Measurements from ENCODE around the gene ABHD12.

Gene ABHD12

DNA sequence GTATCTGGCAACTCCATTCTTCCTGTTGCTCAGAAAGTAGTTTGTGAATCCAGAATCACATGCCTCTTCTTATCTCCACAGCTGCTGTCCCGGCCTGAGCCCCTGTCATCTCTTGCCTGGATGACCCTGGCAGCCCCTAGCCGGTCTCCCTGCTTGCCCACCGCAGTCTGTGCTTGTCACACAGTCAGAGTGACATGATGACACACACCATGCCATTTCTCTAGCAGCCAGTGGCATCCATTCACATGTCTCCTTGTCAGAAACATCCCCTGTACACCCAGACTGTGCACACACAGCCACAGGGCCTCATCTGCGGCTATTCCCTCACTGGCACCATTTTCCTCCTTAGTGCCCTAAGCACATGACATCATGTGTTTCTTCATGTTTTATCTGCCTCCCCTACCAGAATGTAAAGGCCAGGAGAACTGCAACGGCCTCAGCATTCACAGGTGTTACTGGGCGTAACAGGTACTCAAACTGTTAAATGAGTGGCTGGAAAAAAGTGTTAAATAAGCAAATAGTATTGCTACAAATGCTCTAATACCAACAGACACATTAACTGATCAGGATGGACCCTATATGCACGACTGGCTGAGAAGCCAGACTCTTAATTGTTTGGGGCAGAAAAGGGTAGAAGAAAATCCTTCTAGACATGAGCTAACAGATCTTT is 9.6 kb downstream of the ABHD12 start:
- no peak for DNase-seq (ENCODE audit: low read depth)

DNA sequence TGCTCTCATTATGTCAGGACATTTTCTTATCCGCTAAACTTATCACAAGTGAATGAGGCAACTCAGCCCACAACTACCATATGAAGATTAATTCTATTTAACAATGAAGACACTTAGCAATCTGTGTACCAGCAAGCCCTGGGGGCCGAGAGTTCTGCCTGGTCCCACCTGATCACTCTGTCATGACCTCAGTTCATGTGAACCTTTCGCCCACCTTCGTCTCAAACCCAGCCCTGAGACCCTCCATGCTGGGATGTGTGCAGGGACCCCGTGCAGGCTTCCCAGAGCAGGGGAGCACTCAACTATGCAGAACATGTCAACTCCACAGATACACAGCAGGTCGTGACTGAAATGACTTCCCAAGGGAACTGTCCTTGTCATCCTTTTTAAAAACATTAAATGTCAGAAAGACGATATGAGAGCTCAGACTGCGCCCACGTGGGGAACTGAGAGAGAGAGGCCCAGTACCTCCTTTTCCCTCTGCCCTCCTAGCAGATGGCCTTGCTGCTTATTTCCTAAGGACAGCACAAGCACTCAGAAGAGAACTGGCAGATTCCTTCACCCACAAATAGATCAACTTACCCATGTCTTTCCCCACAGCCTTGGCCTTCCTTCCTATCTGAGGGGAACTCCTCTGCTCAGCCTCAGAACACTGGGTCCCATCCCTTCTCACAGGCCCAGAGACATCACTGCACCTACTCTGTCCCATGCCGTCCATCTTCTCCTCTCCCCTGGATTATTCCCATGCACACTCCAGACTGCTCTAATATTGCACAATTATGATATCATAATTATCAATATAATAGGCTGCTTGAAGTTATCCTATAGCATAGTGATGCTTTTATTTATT is 11.5 kb downstream of the ABHD12 start:
- DNase-seq (ENCODE audit: low read depth), result no peak

DNA sequence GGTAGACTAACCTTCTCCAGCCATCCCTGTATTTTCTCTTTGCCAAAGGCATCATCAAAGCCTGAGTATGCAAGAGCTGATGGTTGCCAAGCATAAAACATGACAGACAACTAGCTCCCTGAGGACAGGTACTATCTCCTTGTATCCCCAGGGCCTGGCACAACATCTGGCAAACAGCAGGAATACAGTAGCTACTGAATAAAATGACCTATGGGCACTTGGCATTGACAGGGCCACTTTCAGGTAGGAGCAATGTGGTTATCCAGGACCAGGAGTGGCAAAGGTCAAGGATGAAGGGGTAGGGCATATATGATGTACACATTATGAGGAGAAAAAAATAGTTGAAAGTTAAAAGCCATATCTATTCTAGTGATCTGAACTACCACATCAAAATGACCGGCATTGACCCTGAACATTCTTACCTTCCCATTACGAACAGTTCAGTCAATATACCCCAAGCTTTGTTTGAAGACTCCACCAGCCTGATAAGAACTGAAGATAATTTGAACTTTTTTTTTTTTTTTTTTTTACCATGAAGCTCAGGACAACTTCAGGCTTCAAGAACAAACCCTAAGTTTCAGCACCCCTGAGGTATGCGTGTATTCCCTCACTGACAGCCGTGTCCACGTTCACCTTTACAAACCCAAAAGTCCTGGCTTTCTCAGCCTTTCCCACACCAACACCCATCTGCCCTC is 12.3 kb downstream of the ABHD12 start:
- no peak for DNase-seq (ENCODE audit: low read depth)

DNA sequence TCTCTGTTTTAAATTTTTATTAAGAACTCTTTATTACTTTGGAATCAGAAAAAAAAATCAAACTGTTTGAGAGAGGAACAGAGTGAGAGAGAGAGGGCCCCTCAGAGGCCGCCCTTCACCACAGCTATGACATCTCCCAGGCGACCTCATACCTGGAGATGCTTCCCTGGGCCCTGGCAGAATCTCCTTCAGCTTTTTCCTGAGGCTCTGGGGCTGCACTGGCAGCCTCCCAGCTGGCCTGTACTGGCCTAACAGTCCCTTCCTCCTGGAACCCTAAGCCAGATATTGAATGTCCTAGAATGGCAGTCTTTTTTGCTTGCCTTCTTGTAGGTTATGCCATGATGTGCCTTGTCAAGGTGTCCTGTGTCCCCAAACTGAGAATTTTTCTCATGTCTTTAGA is 13.7 kb downstream of the ABHD12 start:
- no peak for DNase-seq (ENCODE audit: low read depth)

DNA sequence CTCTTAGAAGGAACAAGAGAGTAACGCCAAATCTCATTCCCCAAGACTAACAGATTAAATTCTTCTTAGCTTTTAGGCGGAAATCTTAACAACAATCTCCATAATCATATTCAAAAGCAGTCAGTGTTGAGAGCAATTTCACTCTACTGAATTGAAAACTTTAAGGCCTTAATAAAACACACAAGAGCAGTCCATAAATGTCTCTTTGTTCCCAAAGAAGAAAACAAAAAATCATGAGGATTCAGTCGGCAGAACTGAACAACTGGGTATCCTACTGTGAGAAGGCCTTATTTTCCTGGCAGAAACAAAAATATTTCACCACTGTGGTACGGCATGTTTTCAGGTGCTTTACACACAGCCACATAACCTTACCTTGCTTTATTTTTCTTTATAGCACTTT is 14.4 kb downstream of the ABHD12 start:
- no peak for DNase-seq (ENCODE audit: low read depth)

DNA sequence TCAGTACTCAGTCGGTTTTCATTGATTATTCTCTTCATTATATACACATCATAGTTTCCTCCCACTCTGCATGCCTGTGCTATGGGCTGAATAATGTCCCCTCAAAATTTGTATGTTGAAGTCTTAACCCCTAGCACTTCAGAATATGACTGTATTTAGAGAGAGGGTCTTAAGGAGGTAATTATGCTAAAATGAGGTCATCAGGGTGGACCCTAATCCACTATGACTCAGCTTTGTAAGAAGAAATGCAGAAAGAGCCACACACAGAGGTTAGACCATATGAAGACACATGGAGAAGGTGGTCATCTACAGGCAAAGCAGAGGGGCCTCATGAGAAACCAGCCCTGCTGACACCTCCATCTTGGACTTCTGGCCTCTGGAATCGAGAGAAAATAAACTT is 15.8 kb downstream of the ABHD12 start:
- no peak for DNase-seq (ENCODE audit: low read depth)

DNA sequence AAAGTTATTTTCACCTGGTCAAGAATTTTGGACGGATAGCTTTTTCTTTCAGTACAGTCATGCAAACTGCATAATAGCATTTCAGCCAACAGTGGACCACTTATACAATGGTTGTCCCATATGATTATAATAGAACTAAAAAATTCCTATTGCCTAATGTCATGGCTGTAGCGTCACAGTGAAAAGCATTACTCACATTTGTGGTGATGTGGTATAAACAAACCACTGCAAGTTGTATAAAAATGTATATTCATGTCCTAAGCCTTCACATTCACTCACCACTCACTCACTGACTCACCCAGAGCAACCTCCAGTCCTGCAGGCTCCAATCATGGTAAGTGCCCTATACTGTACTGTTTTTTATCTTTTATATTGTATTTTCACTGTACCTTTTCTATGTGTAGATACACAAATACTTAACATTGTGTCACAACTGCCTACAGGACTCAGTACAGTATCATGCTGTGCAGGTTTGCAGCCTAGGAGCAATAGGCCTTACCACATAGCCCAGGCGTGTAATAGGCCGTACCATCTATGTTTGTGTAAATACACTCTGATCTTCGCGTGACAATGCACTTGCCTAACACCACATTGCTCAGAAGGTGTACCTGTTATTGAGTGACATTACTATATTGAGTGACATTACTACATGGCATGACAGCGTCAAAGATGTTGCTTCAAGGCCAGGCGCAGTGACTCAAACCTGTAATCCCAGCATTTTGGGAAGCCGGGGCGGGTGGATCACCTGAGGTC is 17.9 kb downstream of the ABHD12 start:
- no peak for DNase-seq (ENCODE audit: low read depth)

DNA sequence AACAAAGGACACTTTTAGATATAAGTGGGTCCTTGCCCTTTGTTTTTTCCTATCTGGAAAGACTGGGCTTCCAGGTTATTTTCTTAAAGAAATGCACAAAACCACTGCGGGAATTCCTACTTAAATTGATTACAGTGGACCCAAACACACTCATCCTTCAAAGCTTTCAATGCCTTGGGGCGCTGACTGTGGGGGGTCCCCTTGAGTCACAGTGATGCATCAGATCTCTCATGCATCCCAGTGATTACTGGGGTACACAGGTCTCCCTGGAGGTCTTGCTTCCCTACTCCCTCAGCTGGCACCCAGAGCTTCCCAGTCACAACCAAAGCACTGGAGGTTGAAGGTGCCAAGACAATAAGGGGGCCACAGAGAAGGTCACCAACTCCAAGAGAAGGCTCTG is 20.7 kb downstream of the ABHD12 start:
- no peak for DNase-seq (ENCODE audit: low read depth)

DNA sequence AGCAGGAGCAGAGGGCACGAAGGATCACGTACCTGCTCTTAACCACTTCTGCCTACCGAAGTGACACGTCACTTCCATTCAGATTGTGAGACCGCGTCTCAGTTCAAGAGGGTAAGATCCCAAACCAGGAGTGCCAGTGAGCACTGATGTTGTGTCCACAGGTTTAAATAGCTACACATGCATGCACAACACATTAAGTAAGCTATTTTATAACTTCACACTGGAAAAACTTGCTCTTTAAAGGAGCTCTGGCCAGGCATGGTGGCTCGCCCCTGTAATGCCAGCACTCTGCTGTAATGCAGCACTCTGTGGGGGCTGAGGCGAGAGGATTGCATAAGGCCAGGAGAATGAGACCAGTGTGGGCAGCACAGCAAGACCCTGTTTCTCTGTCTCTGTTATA is 21.1 kb downstream of the ABHD12 start:
- DNase-seq (ENCODE audit: low read depth), result no peak

DNA sequence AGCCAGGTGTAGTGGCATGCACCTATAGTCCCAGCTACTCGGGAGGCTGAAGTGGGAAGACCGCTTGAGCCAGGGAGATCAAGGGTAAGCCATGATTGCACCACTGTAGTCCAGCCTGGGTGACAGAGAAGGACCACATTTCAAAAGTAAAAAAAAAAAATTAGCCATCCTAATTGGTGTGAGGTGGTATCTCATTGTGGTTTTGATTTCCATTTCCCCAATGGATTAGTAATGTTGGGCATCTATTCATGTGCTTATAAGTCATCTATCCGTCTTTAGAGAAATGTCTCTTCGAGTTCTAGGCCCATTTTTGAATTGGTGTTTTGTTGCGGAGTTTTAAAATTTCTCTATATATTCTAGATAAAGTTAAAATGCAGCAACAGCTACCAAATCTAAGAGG is 21.7 kb downstream of the ABHD12 start:
- no peak for DNase-seq (ENCODE audit: low read depth)

DNA sequence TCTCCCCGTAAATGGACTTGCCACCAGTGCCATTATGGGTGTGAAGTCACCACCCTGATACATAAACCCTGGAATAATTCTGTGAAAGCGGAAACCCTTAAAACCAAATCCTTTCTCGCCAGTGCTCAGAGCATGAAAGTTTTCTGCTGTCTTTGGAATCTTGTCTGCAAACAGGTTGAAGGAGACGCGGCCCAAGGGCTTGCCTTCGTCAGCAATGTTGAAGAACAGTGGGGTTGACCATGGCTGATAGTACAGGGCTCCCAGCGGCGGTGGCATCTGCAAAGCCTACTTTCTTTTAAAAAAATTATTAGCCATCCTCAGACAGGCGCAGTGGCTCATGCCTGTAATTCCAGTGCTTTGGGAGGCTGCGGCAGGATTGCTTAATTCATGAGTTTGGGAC is 22.1 kb downstream of the ABHD12 start:
- no peak for DNase-seq (ENCODE audit: low read depth)

DNA sequence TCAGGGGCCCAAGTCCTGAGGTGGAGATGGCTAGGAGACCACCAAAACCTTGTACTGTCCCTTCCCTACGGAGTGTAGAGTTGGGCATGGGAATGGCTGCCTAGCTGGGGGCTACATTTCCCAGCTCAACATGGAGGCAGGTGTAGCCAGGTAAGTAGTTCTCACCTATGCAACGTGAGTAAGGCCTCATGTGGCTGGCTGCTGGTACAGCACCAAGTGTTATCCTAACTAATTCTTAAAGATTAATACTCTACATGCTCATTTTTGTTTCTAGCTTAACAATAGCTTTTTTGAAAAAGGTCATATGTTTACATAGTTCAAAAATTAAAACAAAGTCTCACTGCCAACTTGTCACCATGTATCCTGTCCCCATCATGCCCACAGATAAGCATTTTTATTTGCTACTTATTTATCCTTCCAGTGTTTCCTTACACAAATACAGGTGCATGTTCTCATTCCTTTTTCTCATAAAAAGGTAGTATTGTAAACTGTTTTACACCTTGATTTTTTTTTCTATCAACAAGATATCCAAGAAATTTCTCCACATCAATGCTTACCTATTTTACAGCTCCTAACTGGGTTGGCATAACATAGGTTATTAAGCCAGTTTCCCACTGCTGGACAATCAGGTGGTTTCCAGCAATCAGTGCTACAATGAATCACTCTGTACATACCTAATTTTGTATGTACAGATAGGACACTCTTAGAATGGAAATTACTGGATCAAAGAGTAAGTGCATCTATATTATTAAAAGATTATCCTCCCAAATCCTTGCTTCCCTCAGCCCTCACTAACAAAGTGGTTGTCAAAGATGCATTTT is 25.5 kb downstream of the ABHD12 start:
- DNase-seq (ENCODE audit: low read depth), result no peak

DNA sequence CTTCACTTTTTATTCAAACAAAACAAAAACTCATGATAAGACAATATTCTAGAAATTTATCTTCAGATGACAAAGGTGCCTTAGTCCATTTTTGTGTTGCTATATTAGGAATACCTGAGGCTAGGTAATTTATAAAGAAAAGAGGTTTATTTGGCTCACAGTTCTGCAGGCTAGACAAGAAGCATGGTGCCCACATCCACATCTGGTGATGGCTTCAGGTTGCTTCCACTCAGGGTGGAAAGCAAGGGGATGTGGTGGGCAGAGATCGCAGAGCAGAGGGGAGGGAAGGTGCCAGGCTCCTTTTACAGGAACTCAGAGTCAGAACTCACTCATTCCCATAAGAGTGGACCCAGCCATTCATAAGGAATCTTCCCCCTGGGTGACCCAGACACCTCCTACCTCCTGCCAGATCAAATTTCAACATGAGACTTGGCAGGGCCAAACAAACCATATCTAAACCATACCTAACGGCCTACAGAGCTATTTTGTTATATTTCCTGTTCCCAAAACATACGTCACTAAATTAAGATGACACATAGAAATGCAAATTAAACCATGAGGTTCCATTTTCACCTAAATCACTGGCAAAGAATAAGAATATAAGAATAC is 26.4 kb downstream of the ABHD12 start:
- no peak for DNase-seq (ENCODE audit: low read depth)

DNA sequence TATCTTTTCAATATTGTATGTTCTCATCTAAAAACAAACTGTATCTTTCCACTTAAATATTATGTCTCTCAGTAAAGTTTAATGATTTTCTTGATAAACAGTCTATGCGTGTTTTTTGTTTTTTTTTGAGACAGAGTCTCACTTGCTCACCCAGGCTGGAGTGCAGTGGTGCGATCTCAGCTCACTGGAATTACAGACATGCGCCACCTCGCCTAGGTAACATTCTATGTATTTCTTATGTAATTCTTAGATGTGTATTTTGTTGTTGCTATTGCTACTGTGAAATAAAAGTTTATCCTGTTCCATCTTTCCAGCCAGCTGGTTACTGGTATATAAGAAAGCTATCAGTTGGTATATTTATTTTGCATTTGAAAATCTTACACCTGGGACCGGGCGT is 29.4 kb downstream of the ABHD12 start:
- DNase-seq (ENCODE audit: low read depth), result no peak

DNA sequence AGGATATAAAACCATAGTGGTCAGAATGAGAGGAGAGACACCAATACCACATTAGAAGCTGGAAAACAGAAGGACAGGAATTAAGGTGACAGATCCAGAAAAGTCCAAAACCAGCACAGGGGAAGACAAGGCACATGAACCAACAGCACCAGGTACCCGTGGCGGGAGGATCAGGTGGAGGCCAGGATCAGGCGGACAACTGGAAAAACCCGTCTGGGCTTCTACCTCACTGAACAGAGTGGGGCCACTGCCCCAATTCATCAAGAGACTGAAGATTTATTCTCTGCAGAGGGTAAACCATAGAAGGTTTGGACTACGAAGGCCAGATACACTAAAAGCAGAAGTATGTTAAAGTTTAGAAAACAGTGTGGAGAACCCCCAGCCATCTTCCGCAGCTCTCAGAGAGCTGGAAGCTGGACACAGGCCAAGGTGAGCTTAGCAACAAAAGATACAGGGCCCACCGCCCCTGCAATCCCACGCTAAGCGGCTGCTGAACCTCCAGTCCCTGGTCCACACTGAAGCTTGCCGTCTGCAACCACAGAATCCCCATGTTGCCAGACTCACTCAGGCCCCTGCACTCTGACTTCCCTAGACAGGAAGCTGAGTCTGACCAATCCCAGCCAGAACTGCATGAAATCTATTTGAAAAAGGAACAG is 29.9 kb downstream of the ABHD12 start:
- no peak for DNase-seq (ENCODE audit: low read depth)

DNA sequence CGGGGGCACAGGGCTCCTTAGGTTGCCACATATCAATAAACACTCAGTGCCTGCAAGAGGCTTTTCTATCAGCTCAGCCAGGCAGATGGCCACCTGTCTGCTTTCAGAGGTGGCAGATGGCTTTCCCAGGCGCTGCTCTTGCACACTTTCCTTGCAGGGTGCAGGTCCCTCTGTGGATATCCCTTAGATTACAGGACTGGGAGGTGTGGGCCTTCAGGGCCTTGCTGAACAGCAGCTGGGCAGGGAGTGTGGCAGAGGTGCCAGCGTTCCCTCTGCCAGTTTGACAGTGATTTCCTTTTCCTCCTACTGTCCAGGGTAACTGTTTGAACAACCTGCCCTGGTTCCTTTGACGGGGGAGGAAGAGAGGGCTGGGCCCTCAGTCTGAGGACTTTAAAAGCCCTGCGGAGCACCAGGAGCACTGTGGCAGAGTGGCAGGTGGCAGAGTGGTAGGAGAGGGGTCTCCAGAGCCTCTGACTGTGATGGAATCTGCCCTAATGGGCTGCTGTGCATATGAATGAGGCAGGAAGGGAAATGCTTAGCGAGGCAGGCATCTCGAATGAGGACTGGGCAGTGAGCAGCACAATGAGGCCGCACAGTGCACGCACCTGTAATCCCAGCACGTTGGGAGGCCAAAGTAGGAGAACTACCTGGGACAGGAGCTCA is 34.2 kb downstream of the ABHD12 start:
- DNase-seq (ENCODE audit: low read depth), result no peak

DNA sequence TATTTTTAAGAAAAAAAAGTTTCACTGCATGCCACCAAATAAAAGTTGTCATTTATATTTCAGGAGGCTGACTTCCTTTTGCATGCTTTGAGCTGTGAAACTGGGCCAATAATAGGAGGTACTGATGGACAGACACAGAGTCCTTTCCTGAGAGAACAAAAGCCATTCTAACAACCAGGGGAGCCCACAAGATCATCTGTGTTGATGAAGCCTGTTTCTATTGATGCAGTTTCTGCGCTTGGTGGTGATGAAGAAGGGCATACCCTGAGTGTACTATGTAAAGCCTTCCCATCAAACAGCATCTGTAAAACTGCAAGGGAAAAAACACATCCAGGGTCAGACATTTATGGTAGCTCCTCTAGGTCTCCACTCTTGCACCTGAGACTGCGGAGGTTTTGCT is 34.8 kb downstream of the ABHD12 start:
- no peak for DNase-seq (ENCODE audit: low read depth)

DNA sequence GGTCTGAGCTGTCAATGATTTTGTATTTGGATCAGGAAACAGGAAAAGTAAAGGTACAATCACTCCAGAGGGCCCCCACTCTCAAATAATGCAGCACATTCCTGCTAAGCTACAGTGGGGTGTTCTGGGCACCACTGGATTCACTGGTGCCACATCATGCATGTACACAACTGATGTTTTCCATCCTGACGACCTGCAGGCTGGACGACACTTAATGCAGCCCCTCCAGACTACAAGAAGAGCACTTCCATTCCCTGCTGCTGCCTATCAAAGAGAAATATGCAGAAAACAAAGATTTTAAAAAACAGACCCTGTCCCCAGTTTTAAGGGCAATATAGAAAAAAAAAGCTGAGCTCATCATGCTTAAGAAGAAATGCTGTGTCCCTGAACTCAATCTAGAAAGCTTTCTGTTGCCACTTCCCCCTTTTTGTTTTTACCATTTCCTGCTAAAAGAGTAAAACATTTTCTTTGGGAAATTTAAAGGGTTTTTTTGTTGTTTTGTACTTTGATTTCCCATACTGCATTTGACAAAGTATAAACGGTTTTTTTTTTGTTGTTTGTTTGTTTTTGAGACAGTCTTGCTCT is 35.5 kb downstream of the ABHD12 start:
- no peak for DNase-seq (ENCODE audit: low read depth)

All from activated T-cell treated with anti-CD3 and anti-CD28 coated beads for 48 hours (primary cell).